IMR-90 (cell line): ENCODE data around the gene C11orf42. TPM values are rescaled to one million over a fixed set of nuclear protein-coding genes. Genes with fewer than 3 reads are reported as not detected.

Experiments
- ATAC-seq: fragments of 200-7000 bp; cut with Tn5 transposase; 2 replicates; pipeline ENCODE4 v1.9.1; 2020; ENCODE audit warnings: low read depth, mild to moderate bottlenecking, moderate library complexity
- BruUV-seq: library from RNA; stranded (reverse); fragments of 400-500 nt; replicated peaks from 2 replicates; lab custom pipeline; 2021; lab: Mats Ljungman, UMichigan
- CTCF ChIA-PET: fragments of 300-600 bp; formaldehyde crosslinking; extraction: SDS; loops from one replicate; lab custom pipeline; 2021; ENCODE audit warnings: antibody characterized with exemption; lab: Yijun Ruan, JAX
- POLR2A ChIA-PET: fragments of 300-600 bp; sonication (Branson Sonifier 250); formaldehyde crosslinking; loops from one replicate; lab custom pipeline; 2022; ENCODE audit warnings: antibody characterized with exemption; ENCODE audit not compliant: unreplicated experiment; lab: Charles Lee
- DNase-seq: peaks from one replicate; pipeline ENCODE4 v3.0.0; 2013
- H2AFZ ChIP-seq: replicated peaks from 2 replicates; pipeline ENCODE3; 2013; ENCODE audit warnings: low read length, mild to moderate bottlenecking; ENCODE audit not compliant: poor library complexity
- H2AK5ac ChIP-seq: 2 replicates; pipeline ENCODE4 v1.6.1; 2013; ENCODE audit warnings: low read depth, low read length, inconsistent platforms
- H2AK9ac ChIP-seq: replicated peaks from 2 replicates; pipeline ENCODE3; 2013; ENCODE audit warnings: mild to moderate bottlenecking, low read depth, low read length, moderate library complexity; ENCODE audit not compliant: poor library complexity
- H2BK120ac ChIP-seq: 2 replicates; pipeline ENCODE4 v1.6.1; 2013; ENCODE audit warnings: low read depth, low read length, inconsistent platforms
- H2BK15ac ChIP-seq: 3 replicates; pipeline ENCODE4 v1.6.1; 2013; ENCODE audit warnings: low read depth, low read length, inconsistent platforms
- H2BK20ac ChIP-seq: 2 replicates; pipeline ENCODE4 v1.6.1; 2013; ENCODE audit warnings: low read depth, mild to moderate bottlenecking, inconsistent platforms, low read length, moderate library complexity
- H2BK5ac ChIP-seq: 2 replicates; pipeline ENCODE4 v1.6.1; 2013; ENCODE audit warnings: mild to moderate bottlenecking, low read depth, low read length, inconsistent platforms; ENCODE audit not compliant: poor library complexity, severe bottlenecking
- H3K14ac ChIP-seq: replicated peaks from 2 replicates; pipeline ENCODE4 v1.6.1; 2013; ENCODE audit warnings: low read depth, low read length, inconsistent platforms
- H3K18ac ChIP-seq: 2 replicates; pipeline ENCODE4 v1.6.1; 2013; ENCODE audit warnings: low read depth, low read length, control low read depth
- H3K23ac ChIP-seq: 2 replicates; pipeline ENCODE4 v1.6.1; 2013; ENCODE audit warnings: low read depth, low read length, inconsistent platforms
- H3K27ac ChIP-seq: 2 replicates; pipeline ENCODE4 v1.5.1; 2013; ENCODE audit warnings: mild to moderate bottlenecking, control low read depth, low read length; ENCODE audit not compliant: insufficient read depth
- H3K27me3 ChIP-seq: 2 replicates; pipeline ENCODE4 v1.6.1; 2013; ENCODE audit warnings: low read length; ENCODE audit not compliant: control insufficient read depth, insufficient read depth
- H3K36me3 ChIP-seq: 2 replicates; pipeline ENCODE4 v1.6.1; 2013; ENCODE audit warnings: low read length, mixed read lengths; ENCODE audit not compliant: control insufficient read depth, insufficient read depth
- H3K4ac ChIP-seq: 2 replicates; pipeline ENCODE4 v1.6.1; 2013; ENCODE audit warnings: low read depth, low read length, inconsistent platforms
- H3K4me1 ChIP-seq: 2 replicates; pipeline ENCODE4 v1.6.1; 2013; ENCODE audit warnings: low read length, mixed read lengths; ENCODE audit not compliant: control insufficient read depth, insufficient read depth
- H3K4me2 ChIP-seq: 2 replicates; pipeline ENCODE4 v1.6.1; 2013; ENCODE audit warnings: low read depth, mild to moderate bottlenecking, control low read depth, low read length, moderate library complexity
- H3K4me3 ChIP-seq: 2 replicates; pipeline ENCODE4 v1.5.1; 2013; ENCODE audit warnings: low read depth, mild to moderate bottlenecking, control low read depth, low read length, moderate library complexity; ENCODE audit not compliant: insufficient read depth
- H3K56ac ChIP-seq: 2 replicates; pipeline ENCODE4 v1.6.1; 2013; ENCODE audit warnings: low read length, inconsistent platforms; ENCODE audit not compliant: insufficient read depth; ENCODE audit errors: extremely low read depth
- H3K79me1 ChIP-seq, 2 experiments: 2 replicates each; pipeline ENCODE4 v1.6.1; 2013; ENCODE audit warnings: low read length in 2 of 2, inconsistent platforms in 1 of 2, low read depth in 1 of 2
- H3K9ac ChIP-seq: 2 replicates; pipeline ENCODE4 v1.6.1; 2013; ENCODE audit warnings: low read depth, low read length, control low read depth
- H3K9me1 ChIP-seq: 2 replicates; pipeline ENCODE4 v1.6.1; 2013; ENCODE audit warnings: low read length, inconsistent platforms; ENCODE audit not compliant: insufficient read depth
- H3K9me3 ChIP-seq: 2 replicates; pipeline ENCODE4 v1.6.1; 2013; ENCODE audit warnings: low read length; ENCODE audit not compliant: control insufficient read depth, insufficient read depth
- H4K20me1 ChIP-seq: 2 replicates; pipeline ENCODE4 v1.6.1; 2013; ENCODE audit warnings: low read length, inconsistent platforms; ENCODE audit not compliant: insufficient read depth
- H4K5ac ChIP-seq: 2 replicates; pipeline ENCODE4 v1.6.1; 2013; ENCODE audit warnings: mild to moderate bottlenecking, low read depth, low read length, control low read depth
- H4K8ac ChIP-seq, 2 experiments: 2 replicates each; pipeline ENCODE4 v1.6.1; 2013; ENCODE audit warnings: low read depth in 2 of 2, low read length in 2 of 2, control low read depth in 1 of 2, inconsistent platforms in 1 of 2
- H4K91ac ChIP-seq: 2 replicates; pipeline ENCODE4 v1.6.1; 2013; ENCODE audit warnings: low read depth, low read length, inconsistent platforms; ENCODE audit not compliant: insufficient read depth
- BHLHE40 ChIP-seq: fragments of 150-350 bp; IDR thresholded peaks from 2 replicates; pipeline ENCODE4 v1.6.1; 2016; ENCODE audit warnings: mild to moderate bottlenecking, low read depth, low read length
- CEBPB ChIP-seq: IDR thresholded peaks from 2 replicates; pipeline ENCODE4 v1.6.1; 2012; ENCODE audit warnings: low read depth, low read length, improper control_type of control experiment
- CHD1 ChIP-seq: IDR thresholded peaks from 2 replicates; pipeline ENCODE4 v1.6.1; 2012; ENCODE audit warnings: low read depth, low read length, improper control_type of control experiment
- CTCF ChIP-seq: conservative IDR thresholded peaks from 2 replicates; pipeline ENCODE4 v1.5.1; 2012; ENCODE audit warnings: mild to moderate bottlenecking, low read depth, low read length, improper control_type of control experiment
- ELK1 ChIP-seq: fragments of 150-350 bp; IDR thresholded peaks from 2 replicates; pipeline ENCODE4 v1.6.1; 2016; ENCODE audit warnings: low read depth, mild to moderate bottlenecking, low read length, moderate library complexity, borderline replicate concordance
- FOS ChIP-seq: fragments of 150-350 bp; IDR thresholded peaks from 2 replicates; pipeline ENCODE4 v1.6.1; 2016; ENCODE audit warnings: low read depth, low read length
- MAFK ChIP-seq: IDR thresholded peaks from 2 replicates; pipeline ENCODE4 v1.6.1; 2012; ENCODE audit warnings: low read depth, low read length, improper control_type of control experiment
- MXI1 ChIP-seq: IDR thresholded peaks from 2 replicates; pipeline ENCODE4 v1.6.1; 2012; ENCODE audit warnings: low read depth, mild to moderate bottlenecking, low read length, moderate library complexity, borderline replicate concordance
- NFE2L2 ChIP-seq: fragments of 150-350 bp; IDR thresholded peaks from 2 replicates; pipeline ENCODE4 v1.6.1; 2016; ENCODE audit warnings: low read depth, mild to moderate bottlenecking, low read length
- POLR2A ChIP-seq: IDR thresholded peaks from 2 replicates; pipeline ENCODE4 v1.6.1; 2012; ENCODE audit warnings: mild to moderate bottlenecking, low read depth, low read length
- RAD21 ChIP-seq: IDR thresholded peaks from 2 replicates; pipeline ENCODE4 v1.6.1; 2012; ENCODE audit warnings: low read length, improper control_type of control experiment
- RCOR1 ChIP-seq: IDR thresholded peaks from 2 replicates; pipeline ENCODE4 v1.6.1; 2012; ENCODE audit warnings: mild to moderate bottlenecking, low read length, improper control_type of control experiment; ENCODE audit not compliant: insufficient replicate concordance
- RFX5 ChIP-seq: IDR thresholded peaks from 2 replicates; pipeline ENCODE4 v1.8.0; 2012; ENCODE audit warnings: low read depth, mild to moderate bottlenecking, low read length, moderate library complexity
- SMC3 ChIP-seq: fragments of 150-350 bp; IDR thresholded peaks from 2 replicates; pipeline ENCODE4 v1.6.1; 2016; ENCODE audit warnings: low read depth, mild to moderate bottlenecking, antibody characterized with exemption, low read length, moderate library complexity
- WGBS, 2 experiments: methylation state at CpG; one replicate each; pipeline versions ENCODE4 v1.1.5 to v1.1.7; 2013; ENCODE audit warnings: missing lambda C conversion rate in 2 of 2; ENCODE audit not compliant: insufficient read length in 1 of 2; ENCODE audit errors: extremely low coverage in 2 of 2; 5-methylcytosine and 5-hydroxymethylcytosine counted together
- dilution Hi-C: fragments of 300-500 bp; cut with HindIII; formaldehyde crosslinking; loops from one replicate; pipeline ENCODE4 v1.14.3; 2018; ENCODE audit warnings: low sequenced_read_pairs; ENCODE audit not compliant: unreplicated experiment
- in situ Hi-C: fragments of 300-500 bp; cut with MboI; formaldehyde crosslinking; loops from 3 replicates; pipeline ENCODE4 v1.14.3; 2019; ENCODE audit warnings: low sequenced_read_pairs, inconsistent platforms, mixed read lengths
- intact Hi-C: fragments of 100-400 bp; cut with micrococcal nuclease; formaldehyde crosslinking; loops from 2 replicates; pipeline ENCODE4 v1.10.0; 2022
- polyA plus RNA-seq, 3 experiments: library from polyadenylated mRNA; depleted of rRNA; stranded (reverse); fragments of >200 nt; gene quantifications; 2 replicates each; pipeline ENCODE4 v1.2.3, GENCODE V29; 2012; ENCODE audit warnings: low replicate concordance in 1 of 3
- total RNA-seq: library from RNA; depleted of rRNA; stranded (reverse); fragments of >200 nt; gene quantifications from 2 replicates; pipeline ENCODE4 v1.2.3, GENCODE V29; 2012
- TF ChIP-seq, protein P1 (sequence below): fragments of 150-350 bp; IDR thresholded peaks from 2 replicates; pipeline ENCODE4 v1.6.1; 2017; ENCODE audit warnings: mild to moderate bottlenecking, antibody characterized with exemption, low read length, low read depth

Gene C11orf42
- total and polyA plus RNA-seq, 2 of the 4 experiments (the other 2 are of a cell fraction) = not detected

DNA sequence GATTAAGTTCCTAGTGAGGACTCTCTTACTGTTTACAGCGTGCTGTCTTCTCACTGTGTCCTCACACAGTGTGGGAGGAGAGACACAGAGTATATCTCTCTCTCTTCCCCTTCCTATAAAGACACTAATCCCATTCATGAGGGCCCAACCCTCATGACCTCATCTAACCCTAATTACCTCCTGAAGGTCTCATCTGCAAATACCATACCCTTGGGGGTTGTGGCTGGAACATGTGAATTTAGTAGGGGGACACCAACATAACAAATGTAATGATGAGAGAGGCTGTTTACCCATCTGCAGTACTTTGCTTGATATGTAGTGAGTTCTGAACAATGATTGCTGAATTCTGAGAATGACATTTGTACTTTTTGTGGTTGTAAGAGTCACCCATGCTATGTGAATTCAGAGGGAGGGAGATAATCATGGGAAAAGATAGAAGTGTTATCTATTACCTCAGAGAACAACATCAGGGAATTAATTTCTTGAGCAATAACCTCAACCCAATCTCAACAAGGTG, 11.2 kb upstream of the C11orf42 start:
- H3K27me3 ChIP-seq = peaks cover 1% of the 10 kb centered on the region; the same call in 1 of the 2 replicates
- H4K20me1 ChIP-seq = no peaks in the 10 kb centered on the region
- DNase-seq (no peak), ATAC-seq (no peak)
- intact Hi-C loops = no loop called here
- no peak overlapping the region for H4K8ac ChIP-seq
- no peak overlapping the region for H4K91ac ChIP-seq
- H4K5ac ChIP-seq = no peak overlapping the region
- peaks cover 2% of the 10 kb centered on the region; the same call in 1 of the 2 replicates for H3K4me1 ChIP-seq
- H2AK5ac ChIP-seq = no peak overlapping the region
- BruUV-seq = no TSS peak
- H3K36me3 ChIP-seq = no peaks in the 10 kb centered on the region
- no CpG with 5 or more reads among the region's 1 CpG for WGBS, 2 experiments
- dilution Hi-C loops = no loop called here
- no peak overlapping the region for H3K18ac ChIP-seq
- no peak overlapping the region for H2BK15ac ChIP-seq
- H3K4me3 ChIP-seq = no peak overlapping the region
- ChIA-PET POLR2A (no interaction called here), CTCF (no interaction called here)
- H2BK20ac ChIP-seq = no peak overlapping the region
- TF ChIP-seq SMC3 (no peak), RFX5 (no peak), MAFK (no peak), CEBPB (no peak), MXI1 (no peak), CTCF (no peak), NFE2L2 (no peak), CHD1 (no peak), FOS (no peak), BHLHE40 (no peak), POLR2A (no peak), RAD21 (no peak), ELK1 (no peak), RCOR1 (no peak)
- TF ChIP-seq, protein P1, sequence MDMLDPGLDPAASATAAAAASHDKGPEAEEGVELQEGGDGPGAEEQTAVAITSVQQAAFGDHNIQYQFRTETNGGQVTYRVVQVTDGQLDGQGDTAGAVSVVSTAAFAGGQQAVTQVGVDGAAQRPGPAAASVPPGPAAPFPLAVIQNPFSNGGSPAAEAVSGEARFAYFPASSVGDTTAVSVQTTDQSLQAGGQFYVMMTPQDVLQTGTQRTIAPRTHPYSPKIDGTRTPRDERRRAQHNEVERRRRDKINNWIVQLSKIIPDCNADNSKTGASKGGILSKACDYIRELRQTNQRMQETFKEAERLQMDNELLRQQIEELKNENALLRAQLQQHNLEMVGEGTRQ = no peak
- in situ Hi-C loops = no loop called here
- no peak overlapping the region for H3K9ac ChIP-seq
- no peak overlapping the region for H2AK9ac ChIP-seq
- no peak overlapping the region for H3K4me2 ChIP-seq
- H3K9me3 ChIP-seq = no peaks in the 10 kb centered on the region
- no peak overlapping the region for H3K4ac ChIP-seq
- H3K14ac ChIP-seq = no peak overlapping the region
- no peak overlapping the region for H3K23ac ChIP-seq
- no peak overlapping the region for H2BK5ac ChIP-seq
- no peak overlapping the region for H2AFZ ChIP-seq
- no peak overlapping the region for H2BK120ac ChIP-seq
- H3K9me1 ChIP-seq = no peaks in the 10 kb centered on the region
- H3K79me1 ChIP-seq = no peaks in the 10 kb centered on the region
- H3K27ac ChIP-seq = no peak overlapping the region
- H3K56ac ChIP-seq = no peak overlapping the region
